HG02571 (cell line): ENCODE data around the gene AGPAT4.

Experiments used
- ATAC-seq: cut with Tn5 transposase; IDR thresholded peaks from one replicate; pipeline ENCODE4 v1.9.1; 2021; ENCODE audit warnings: mild to moderate bottlenecking, moderate library complexity; ENCODE audit not compliant: unreplicated experiment

The AGPAT4 gene

GRCh38 chr6:161257793-161258457 lies 15.9 kb downstream of the AGPAT4 start:
- ATAC-seq: no peak

GRCh38 chr6:161256407-161256806 lies 17.5 kb downstream of the AGPAT4 start:
- ATAC-seq: no peak

- ATAC-seq: no peak
Observed at GRCh38 chr6:161255518-161255917, 18.3 kb downstream of the AGPAT4 start.

GRCh38 chr6:161254464-161255253 lies 19.2 kb downstream of the AGPAT4 start:
- ATAC-seq: no peak

- no peak for ATAC-seq
Observed at GRCh38 chr6:161254126-161254463, 19.8 kb downstream of the AGPAT4 start.

GRCh38 chr6:161251345-161251744 lies 22.5 kb downstream of the AGPAT4 start:
- no peak for ATAC-seq

- no peak for ATAC-seq
Observed at GRCh38 chr6:161249327-161249726, 24.5 kb downstream of the AGPAT4 start.

GRCh38 chr6:161246725-161247124 lies 27.1 kb downstream of the AGPAT4 start:
- no peak for ATAC-seq

- ATAC-seq: no peak
Observed at GRCh38 chr6:161245363-161245762, 28.5 kb downstream of the AGPAT4 start.

GRCh38 chr6:161244725-161245124 lies 29.1 kb downstream of the AGPAT4 start:
- ATAC-seq: no peak

- no peak for ATAC-seq
Observed at GRCh38 chr6:161242779-161243693, 30.8 kb downstream of the AGPAT4 start.

GRCh38 chr6:161242113-161242512 lies 31.7 kb downstream of the AGPAT4 start:
- no peak for ATAC-seq

GRCh38 chr6:161239001-161239400 lies 34.9 kb downstream of the AGPAT4 start:
- no peak for ATAC-seq

- ATAC-seq: no peak
Observed at GRCh38 chr6:161238500-161238899, 35.4 kb downstream of the AGPAT4 start.

GRCh38 chr6:161238081-161238480 lies 35.8 kb downstream of the AGPAT4 start:
- no peak for ATAC-seq

GRCh38 chr6:161237176-161237575 lies 36.7 kb downstream of the AGPAT4 start:
- no peak for ATAC-seq

GRCh38 chr6:161235776-161236633 lies 37.9 kb downstream of the AGPAT4 start:
- ATAC-seq: peak; percentile 71

- no peak for ATAC-seq
Observed at GRCh38 chr6:161233986-161234661, 39.7 kb downstream of the AGPAT4 start.

GRCh38 chr6:161232467-161232866 lies 41.4 kb downstream of the AGPAT4 start:
- no peak for ATAC-seq

- no peak for ATAC-seq
Observed at GRCh38 chr6:161232010-161232409, 41.9 kb downstream of the AGPAT4 start.
